Measurements from ENCODE around the gene BCL11A.

- TF ChIP-seq POLR2A (IDR thresholded peaks at IDR 0.05; ENCODE audit: low read length) (no peak), GATA1 (IDR thresholded peaks at IDR 0.05; ENCODE audit: low read depth, low read length) (no peak)
Observed at GRCh38 chr2:60512062-60512622, 41.3 kb downstream of the BCL11A start.

All from erythroblast (primary cell).